Measurements from ENCODE around the gene CYP27A1. TPM values are rescaled to one million over a fixed set of nuclear protein-coding genes. Genes with fewer than 3 reads are reported as not detected.
"Not testable (repeated sequence)": the region's sequence is repeated elsewhere in the genome, so short reads cannot be mapped to it uniquely, and the experiment has no call there.

Gene CYP27A1
- total RNA-seq, 1 donor from 2014 or later = 10.9 TPM

DNA sequence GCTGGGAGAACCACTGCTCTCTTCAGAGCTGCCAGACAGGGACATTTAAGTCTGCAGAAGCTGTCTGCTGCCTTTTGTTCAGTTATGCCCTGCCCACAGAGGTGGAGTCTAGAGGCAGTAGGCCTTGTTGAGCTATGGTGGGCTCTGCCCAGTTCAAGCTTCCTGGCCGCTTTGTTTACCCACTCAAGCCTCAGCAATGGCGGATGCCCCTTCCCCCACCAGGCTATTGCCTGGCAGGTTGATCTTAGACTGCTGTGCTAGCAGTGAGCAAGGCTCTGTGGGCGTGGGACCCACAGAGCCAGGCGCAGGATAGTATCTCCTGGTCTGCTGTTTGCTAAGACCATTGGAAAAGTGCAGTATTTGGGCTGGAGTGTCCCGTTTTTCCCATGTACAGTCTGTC lies 9.2 kb upstream of the CYP27A1 start:
- DNase-seq (ENCODE audit: low read depth, low spot score) = not testable (repeated sequence)

GRCh38 chr2:218773881-218774280 lies 8.1 kb upstream of the CYP27A1 start:
- DNase-seq (ENCODE audit: low read depth, low spot score) = no peak

GRCh38 chr2:218776488-218776887 lies 5.5 kb upstream of the CYP27A1 start:
- no peak for DNase-seq (ENCODE audit: low read depth, low spot score)

DNA sequence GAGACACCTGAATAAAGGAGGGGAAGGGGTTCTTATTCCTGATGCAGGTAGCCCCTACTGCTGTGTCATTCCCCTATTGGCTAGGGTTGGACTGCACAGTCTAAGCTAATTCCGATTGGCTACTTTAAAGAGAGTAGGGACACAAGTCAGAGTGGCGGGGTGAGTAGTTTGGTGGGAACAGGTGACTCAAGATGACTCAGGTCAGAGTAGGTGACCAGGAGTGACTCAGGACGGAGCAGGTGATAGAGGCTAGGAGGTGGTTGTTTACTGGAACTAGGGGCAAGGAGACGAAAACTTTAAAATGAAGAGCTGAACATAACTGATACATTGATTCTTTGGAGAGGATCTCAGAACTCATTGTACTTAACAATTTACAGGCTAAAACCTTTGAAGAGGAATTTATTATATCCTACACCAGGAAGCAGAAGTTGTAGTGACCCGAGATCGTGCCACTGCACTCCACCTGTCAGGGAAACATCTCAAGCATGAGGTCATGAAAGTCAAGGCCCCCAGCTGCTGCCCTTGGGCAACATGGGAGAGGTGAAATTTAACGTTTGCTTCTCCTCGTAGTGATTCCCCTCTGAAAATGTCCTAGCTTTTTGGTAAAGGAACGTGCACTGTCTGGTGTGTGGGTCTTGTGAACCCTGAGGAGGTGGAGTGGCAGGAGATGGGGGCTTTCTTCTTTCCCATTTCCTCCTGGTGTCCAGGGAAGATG lies 4.5 kb upstream of the CYP27A1 start:
- DNase-seq (ENCODE audit: low read depth, low spot score) = no peak

DNA sequence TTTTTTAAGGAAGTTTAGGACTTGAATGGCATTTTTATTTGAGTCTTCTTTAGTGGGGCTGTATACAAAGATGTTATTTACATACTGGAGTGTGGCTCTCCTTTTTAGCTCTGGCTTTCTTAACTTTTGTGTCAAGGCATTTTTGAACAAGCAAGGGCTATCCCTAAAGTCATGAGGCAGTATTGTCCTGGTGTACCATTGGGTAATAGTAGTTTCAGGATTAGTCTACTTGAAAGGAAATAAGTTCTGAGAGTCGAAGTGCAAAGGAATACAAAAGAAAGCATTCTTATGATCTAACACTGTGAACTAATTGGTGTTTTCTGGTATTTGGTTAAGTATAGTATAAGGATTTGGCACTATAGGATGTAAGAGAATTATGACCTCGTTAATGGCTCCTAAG lies 1.9 kb upstream of the CYP27A1 start:
- no peak for DNase-seq (ENCODE audit: low read depth, low spot score)

DNA sequence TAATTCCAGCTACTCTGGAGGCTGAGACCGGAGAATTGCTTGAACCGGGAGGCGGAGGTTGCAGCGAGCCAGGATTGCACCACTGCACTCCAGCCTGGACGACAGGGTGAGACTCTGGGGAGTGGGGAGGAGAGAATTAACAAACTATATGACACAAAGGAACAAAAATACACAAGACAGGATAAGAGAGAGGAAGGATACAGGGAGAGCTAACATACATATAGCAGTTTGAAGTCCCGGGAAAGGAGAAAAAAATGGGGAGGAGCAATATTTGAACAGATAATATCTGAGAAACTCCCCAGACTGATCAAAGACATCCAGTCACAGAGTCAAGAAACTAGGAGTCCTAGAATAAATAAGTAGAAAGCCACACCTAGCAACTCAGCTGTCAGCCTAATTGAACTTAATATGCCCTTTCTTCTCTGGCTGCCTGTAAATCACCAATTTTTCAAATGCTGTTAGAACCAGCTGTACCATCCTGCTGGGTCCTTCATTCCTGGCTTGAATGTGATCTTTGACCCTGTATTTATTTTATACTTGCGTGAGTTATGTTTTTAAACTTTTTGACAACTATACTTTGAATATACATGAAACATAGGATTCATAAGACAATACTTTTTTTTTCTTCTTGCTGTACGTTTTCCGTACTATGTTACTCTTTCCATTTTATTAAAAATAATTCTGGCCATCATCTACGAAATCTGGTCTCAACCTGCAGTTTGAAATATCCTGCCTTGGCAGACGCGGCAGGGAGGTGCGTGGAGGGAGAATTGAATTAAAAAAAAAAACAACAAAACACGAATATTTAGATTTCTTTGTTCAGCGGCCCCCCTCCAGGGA lies 876 bp upstream of the CYP27A1 start:
- DNase-seq (ENCODE audit: low read depth, low spot score) = no peak

DNA sequence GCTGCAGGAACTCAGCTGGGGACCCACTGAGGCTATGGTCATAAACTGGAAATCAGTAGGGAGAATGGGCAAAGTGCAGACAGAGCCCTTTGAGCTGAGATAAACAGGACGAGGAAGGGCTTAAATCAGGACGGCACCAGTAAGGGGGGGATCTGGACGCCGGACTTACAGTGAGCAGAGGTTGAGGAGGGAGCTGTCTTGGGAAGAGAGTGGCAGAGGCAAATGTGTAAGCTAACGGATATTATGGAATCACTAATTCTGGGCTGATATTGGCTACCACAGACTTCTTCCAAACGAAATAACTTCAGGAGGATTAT lies 539 bp downstream of the CYP27A1 start:
- DNase-seq (ENCODE audit: low read depth, low spot score) = no peak

DNA sequence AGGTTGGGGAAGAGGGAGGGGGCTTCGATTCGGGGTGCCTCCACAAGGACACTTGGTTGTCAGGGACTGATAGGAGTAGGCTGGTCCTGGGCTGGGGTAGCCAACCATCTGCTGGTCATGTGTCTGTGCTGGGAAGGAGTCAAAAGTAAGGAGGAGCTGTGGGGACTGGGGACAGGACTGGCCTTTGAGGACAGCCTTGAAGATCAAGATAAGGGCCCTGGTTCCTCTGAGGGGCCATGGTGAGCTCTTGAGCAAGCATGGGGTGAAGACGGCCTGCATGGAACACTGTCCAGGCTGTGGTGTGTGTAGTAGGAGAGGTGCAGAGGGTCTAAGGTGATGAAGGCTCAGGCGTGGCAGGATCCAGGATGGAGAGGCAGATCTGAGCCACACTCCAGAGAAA lies 1.7 kb downstream of the CYP27A1 start:
- no peak for DNase-seq (ENCODE audit: low read depth, low spot score)

- no peak for DNase-seq (ENCODE audit: low read depth, low spot score)
Observed at GRCh38 chr2:218785103-218785502, 3.2 kb downstream of the CYP27A1 start.

- no peak for DNase-seq (ENCODE audit: low read depth, low spot score)
Observed at GRCh38 chr2:218786133-218786532, 4.2 kb downstream of the CYP27A1 start.

DNA sequence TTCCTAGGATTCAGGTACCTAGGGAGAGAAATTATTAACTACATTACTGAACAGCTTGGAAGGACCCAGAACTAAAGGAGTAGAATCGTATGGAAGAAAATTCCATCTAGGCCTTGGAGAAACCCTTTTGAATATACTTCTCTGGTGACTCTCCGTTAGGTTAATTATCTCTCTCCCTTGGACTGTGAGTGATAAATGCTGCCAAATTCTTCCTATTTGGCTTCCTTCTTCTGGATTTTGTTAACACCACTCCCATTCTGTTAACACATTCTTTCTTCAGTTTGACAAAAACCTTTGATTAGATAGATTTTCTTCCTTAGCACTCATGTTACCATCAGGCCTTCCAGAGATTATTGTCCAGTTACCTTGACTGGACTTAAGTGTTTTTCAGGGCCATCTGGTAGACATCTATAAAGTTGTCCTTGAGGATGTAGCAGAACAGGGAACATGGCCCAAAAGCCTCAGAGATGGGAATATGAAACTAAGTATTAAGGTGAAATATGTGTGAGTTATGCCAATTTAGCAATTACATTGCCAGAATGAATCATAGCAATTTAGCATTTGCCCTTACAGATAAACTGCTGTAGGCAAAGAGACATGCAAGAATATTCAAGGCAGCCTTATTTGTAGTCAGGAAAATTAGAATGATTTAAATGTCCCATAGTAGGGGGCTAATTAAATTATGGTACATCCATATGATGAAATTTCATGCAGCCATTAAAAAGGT lies 6.7 kb downstream of the CYP27A1 start:
- no peak for DNase-seq (ENCODE audit: low read depth, low spot score)

GRCh38 chr2:218792433-218792832 lies 10.5 kb downstream of the CYP27A1 start:
- DNase-seq (ENCODE audit: low read depth, low spot score) = no peak

DNA sequence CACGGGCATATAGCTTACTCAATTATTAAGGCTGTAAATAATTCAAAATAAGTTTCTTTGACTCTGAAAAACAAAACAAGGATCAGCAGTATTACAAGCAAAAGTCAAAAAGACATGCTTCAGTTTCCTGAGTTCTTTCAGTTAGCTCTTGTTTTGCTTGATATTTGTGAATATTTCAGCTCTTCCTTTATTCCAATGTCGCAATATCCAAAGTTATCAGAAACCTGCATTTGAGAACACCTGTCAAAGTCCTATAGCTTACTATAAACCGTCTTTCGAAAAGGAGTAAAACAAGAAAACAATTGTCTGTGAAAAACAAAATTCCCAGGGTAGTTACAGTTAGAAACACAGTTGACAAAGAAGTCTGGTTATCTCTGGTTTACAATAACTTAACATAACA lies 14.7 kb downstream of the CYP27A1 start:
- no peak for DNase-seq (ENCODE audit: low read depth, low spot score)

DNA sequence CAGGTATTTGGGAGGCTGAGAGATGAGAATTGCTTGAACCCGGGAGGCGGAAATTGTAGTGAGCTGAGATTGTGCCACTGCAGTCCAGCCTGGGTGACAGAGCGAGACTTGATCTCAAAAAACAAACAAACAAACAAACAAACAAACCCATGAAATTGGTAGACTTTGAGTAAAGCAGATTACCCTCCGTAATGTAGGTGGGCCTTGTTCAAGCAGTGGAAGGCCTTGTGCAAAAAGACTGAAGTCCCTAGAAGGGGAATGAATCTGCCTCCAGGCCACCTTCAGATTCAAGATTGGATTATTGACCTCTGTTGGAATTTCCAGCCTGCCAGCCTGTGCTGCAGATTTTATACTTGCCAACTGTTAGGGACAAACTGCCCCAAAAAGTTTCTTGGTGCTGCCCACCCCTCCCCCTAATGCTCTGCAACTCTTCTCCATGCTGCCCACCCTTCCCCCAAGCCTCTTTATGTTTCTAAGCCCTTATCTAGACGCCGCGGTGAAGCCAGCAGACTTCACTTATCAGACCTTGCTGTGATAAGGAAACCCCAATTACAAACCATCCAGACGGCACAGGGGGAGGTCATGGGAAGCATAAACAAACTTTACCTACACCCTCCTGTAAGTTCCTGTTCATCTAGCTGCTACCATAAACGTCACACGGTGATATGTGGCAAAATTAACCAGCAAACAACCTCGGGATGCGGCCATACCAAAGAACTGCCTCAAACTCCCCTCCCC lies 17.0 kb downstream of the CYP27A1 start:
- no peak for DNase-seq (ENCODE audit: low read depth, low spot score)

DNA sequence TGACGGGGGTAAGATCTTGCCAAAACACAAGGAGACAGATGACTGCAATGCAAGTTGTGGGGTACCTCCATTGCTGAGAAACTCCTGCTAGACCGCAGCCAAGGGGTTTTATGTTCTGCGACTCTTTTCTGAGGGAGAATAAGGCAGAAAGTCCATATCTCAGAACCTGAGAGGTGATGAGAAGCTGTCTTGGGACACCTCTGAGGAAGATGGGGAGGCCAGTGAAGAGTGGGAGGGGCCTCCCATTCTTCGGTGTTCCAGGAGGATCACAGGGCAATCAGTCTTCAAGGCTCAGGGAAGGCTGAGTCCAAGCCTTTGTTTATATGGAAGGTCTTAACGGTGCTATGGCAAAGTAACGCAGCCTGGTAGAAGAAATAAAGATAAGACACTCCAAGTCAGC lies 18.0 kb downstream of the CYP27A1 start:
- DNase-seq (ENCODE audit: low read depth, low spot score) = no peak

DNA sequence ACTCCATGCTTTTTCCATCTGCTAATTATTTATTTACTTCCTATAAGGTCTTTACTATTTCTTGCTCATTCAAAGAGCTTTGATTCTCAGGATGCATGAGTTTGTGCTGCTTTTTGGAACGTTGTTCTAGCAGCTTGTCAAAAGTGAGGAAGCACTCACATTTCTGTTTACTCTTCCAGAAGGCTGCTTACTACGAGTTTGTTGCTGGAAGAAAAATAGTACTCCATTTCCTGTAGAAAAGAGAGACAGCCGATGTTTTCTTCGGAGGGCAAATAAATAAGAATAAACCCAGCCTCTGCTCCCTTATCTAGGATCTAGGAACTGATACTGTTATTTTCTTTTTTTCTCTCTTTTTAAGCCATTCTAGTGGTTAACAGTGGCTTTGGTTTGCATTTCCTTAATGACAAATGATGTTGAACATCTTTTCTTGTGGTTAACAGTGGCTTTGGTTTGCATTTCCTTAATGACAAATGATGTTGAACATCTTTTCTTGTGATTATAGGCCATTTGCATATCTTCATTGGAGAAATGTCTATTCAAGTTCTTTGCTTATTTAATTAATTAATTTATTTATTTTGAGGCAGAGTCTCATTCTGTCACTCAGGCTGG lies 20.5 kb downstream of the CYP27A1 start:
- no peak for DNase-seq (ENCODE audit: low read depth, low spot score)

- DNase-seq (ENCODE audit: low read depth, low spot score) = no peak
Observed at GRCh38 chr2:218804817-218805216, 22.9 kb downstream of the CYP27A1 start.

GRCh38 chr2:218805627-218806026 lies 23.7 kb downstream of the CYP27A1 start:
- no peak for DNase-seq (ENCODE audit: low read depth, low spot score)

DNA sequence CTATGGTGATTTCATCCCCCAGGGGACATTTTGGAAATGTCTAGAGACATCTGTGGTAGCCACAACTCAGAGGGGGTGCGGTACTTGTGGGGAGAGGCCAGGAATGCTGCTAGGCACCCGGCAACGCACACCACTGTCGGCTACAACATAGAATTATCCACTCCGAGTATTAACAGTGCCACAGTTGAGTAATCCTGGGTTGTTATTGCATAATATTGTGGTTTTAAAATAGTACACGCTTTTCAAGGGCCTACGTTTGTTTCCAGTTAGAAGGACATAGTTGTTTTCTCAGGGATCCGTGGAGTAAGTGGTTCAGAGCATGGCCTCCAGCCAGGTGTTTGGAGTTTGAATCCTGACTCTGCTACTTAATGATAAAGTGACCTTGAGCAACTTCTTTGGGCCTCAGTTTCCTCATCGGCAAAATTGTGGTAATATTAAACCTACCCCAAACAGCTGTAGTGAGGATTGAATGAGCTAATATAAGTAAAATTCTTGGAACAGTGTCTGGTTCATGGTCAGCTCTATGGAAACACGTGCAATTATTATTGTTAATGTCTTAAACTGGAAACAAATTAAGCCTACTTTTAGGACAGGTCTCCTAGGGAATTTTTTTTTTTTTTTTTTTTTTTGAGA lies 24.5 kb downstream of the CYP27A1 start:
- no peak for DNase-seq (ENCODE audit: low read depth, low spot score)

DNA sequence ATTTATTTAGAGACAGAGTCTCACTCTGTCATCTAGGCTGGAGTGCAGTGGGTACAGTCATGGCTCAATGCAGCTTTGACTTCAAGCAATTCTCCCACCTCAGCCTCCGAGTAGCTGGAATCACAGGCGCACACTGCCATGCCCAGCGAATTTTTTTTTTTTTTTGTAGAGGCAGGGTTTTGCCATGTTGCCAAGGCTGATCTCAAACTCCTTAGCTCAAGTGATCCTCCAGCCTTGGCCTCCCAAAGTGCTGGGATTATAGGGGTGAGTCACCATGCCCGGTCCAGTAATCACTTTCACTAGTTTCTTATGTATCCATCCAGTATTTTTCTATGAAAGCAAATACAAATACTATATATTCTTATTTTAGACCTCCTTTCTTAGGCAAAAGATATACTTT lies 25.7 kb downstream of the CYP27A1 start:
- no peak for DNase-seq (ENCODE audit: low read depth, low spot score)

- DNase-seq (ENCODE audit: low read depth, low spot score) = no peak
Observed at GRCh38 chr2:218809515-218809914, 27.6 kb downstream of the CYP27A1 start.
